ENCODE results near the gene LCE1B.

The LCE1B gene

DNA sequence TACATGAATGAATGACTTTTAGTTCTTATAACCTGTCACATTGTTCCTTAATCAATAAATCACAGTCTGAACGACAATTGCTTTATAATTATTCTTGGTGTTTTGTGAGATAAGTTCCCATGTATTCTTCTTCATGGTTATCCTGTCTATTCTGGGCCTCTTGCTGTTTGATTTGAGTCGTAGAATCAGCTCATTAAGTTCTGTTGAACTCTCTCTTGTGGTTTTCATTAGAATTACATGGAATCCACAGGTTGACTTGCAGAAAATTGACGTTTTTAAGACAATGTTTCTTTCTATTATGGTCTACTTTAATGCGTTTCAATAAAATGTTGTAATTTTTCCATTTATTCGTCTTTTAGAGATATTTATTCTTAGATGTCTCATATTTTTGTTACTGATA lies 11.5 kb downstream of the LCE1B start:
- ATAC-seq: no peak
- no peak for TF ChIP-seq ZNF8 (CRISPR knock-in tag; IDR thresholded peaks at IDR 0.05)
- no peak for TF ChIP-seq GLIS3 (CRISPR knock-in tag; IDR thresholded peaks at IDR 0.05)
- TF ChIP-seq, protein P1, sequence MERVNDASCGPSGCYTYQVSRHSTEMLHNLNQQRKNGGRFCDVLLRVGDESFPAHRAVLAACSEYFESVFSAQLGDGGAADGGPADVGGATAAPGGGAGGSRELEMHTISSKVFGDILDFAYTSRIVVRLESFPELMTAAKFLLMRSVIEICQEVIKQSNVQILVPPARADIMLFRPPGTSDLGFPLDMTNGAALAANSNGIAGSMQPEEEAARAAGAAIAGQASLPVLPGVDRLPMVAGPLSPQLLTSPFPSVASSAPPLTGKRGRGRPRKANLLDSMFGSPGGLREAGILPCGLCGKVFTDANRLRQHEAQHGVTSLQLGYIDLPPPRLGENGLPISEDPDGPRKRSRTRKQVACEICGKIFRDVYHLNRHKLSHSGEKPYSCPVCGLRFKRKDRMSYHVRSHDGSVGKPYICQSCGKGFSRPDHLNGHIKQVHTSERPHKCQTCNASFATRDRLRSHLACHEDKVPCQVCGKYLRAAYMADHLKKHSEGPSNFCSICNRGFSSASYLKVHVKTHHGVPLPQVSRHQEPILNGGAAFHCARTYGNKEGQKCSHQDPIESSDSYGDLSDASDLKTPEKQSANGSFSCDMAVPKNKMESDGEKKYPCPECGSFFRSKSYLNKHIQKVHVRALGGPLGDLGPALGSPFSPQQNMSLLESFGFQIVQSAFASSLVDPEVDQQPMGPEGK (CRISPR knock-in tag; IDR thresholded peaks at IDR 0.05; ENCODE audit: borderline replicate concordance): no peak
- no peak for TF ChIP-seq ESRRG (CRISPR knock-in tag; IDR thresholded peaks at IDR 0.05)
- TF ChIP-seq ZFP30 (CRISPR knock-in tag; IDR thresholded peaks at IDR 0.05): no peak
- TF ChIP-seq PPARA (CRISPR knock-in tag; IDR thresholded peaks at IDR 0.05; ENCODE audit: borderline replicate concordance): no peak
- no peak for TF ChIP-seq SNAI2 (CRISPR knock-in tag; IDR thresholded peaks at IDR 0.05)
- no peak for TF ChIP-seq ZC3H10 (CRISPR knock-in tag; IDR thresholded peaks at IDR 0.05)
- TF ChIP-seq BACH2 (CRISPR knock-in tag; IDR thresholded peaks at IDR 0.05; ENCODE audit: borderline replicate concordance): no peak
- TF ChIP-seq ISL1 (CRISPR knock-in tag; IDR thresholded peaks at IDR 0.05): no peak
- TF ChIP-seq OSR1 (CRISPR knock-in tag; IDR thresholded peaks at IDR 0.05): no peak
- TF ChIP-seq TOX (CRISPR knock-in tag; IDR thresholded peaks at IDR 0.05; ENCODE audit: borderline replicate concordance): no peak
- TF ChIP-seq, protein P2, sequence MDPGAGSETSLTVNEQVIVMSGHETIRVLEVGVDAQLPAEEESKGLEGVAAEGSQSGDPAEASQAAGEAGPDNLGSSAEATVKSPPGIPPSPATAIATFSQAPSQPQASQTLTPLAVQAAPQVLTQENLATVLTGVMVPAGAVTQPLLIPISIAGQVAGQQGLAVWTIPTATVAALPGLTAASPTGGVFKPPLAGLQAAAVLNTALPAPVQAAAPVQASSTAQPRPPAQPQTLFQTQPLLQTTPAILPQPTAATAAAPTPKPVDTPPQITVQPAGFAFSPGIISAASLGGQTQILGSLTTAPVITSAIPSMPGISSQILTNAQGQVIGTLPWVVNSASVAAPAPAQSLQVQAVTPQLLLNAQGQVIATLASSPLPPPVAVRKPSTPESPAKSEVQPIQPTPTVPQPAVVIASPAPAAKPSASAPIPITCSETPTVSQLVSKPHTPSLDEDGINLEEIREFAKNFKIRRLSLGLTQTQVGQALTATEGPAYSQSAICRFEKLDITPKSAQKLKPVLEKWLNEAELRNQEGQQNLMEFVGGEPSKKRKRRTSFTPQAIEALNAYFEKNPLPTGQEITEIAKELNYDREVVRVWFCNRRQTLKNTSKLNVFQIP (CRISPR knock-in tag; IDR thresholded peaks at IDR 0.05; ENCODE audit: borderline replicate concordance, low read depth): no peak
- TF ChIP-seq, protein P3, sequence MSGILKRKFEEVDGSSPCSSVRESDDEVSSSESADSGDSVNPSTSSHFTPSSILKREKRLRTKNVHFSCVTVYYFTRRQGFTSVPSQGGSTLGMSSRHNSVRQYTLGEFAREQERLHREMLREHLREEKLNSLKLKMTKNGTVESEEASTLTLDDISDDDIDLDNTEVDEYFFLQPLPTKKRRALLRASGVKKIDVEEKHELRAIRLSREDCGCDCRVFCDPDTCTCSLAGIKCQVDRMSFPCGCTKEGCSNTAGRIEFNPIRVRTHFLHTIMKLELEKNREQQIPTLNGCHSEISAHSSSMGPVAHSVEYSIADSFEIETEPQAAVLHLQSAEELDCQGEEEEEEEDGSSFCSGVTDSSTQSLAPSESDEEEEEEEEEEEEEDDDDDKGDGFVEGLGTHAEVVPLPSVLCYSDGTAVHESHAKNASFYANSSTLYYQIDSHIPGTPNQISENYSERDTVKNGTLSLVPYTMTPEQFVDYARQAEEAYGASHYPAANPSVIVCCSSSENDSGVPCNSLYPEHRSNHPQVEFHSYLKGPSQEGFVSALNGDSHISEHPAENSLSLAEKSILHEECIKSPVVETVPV (CRISPR knock-in tag; IDR thresholded peaks at IDR 0.05): no peak
- no peak for TF ChIP-seq CSDC2 (CRISPR knock-in tag; IDR thresholded peaks at IDR 0.05)
- no peak for TF ChIP-seq ZFP3 (CRISPR knock-in tag; IDR thresholded peaks at IDR 0.05)
- TF ChIP-seq TCF4 (CRISPR knock-in tag; IDR thresholded peaks at IDR 0.05; ENCODE audit: borderline replicate concordance): no peak

DNA sequence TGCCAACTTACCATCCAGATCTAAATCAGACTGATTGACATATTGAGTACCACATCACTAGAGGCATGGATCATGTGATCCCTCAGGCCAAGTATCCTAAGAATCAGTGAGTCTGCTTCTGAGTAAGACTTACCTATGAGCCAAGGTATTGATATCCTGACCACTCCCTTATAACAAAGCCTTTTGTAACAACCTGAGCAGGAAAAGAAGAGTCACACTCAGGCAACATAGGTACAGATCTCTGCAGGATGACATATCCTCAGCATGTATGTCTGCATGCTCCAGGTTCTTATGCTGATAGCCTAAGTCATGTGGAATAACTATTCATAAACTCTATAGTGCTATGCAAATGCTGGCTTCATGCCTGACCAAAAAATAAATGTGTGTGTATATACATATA lies 13.2 kb downstream of the LCE1B start:
- ATAC-seq: no peak

More for the DNA sequence above, 13.2 kb downstream of the LCE1B start:
- TF ChIP-seq GLIS3 (CRISPR knock-in tag; IDR thresholded peaks at IDR 0.05) (no peak), CSDC2 (CRISPR knock-in tag; IDR thresholded peaks at IDR 0.05) (no peak), ZNF70 (CRISPR knock-in tag; IDR thresholded peaks at IDR 0.05) (no peak), ZNF8 (CRISPR knock-in tag; IDR thresholded peaks at IDR 0.05) (no peak), ZC3H10 (CRISPR knock-in tag; IDR thresholded peaks at IDR 0.05) (no peak), ZFP30 (CRISPR knock-in tag; IDR thresholded peaks at IDR 0.05) (no peak), SNAI2 (CRISPR knock-in tag; IDR thresholded peaks at IDR 0.05) (no peak), OSR1 (CRISPR knock-in tag; IDR thresholded peaks at IDR 0.05) (no peak), RARB (CRISPR knock-in tag; IDR thresholded peaks at IDR 0.05) (no peak), ISL1 (CRISPR knock-in tag; IDR thresholded peaks at IDR 0.05) (no peak), PPARA (CRISPR knock-in tag; IDR thresholded peaks at IDR 0.05; ENCODE audit: borderline replicate concordance) (no peak)
- TF ChIP-seq, protein P4, sequence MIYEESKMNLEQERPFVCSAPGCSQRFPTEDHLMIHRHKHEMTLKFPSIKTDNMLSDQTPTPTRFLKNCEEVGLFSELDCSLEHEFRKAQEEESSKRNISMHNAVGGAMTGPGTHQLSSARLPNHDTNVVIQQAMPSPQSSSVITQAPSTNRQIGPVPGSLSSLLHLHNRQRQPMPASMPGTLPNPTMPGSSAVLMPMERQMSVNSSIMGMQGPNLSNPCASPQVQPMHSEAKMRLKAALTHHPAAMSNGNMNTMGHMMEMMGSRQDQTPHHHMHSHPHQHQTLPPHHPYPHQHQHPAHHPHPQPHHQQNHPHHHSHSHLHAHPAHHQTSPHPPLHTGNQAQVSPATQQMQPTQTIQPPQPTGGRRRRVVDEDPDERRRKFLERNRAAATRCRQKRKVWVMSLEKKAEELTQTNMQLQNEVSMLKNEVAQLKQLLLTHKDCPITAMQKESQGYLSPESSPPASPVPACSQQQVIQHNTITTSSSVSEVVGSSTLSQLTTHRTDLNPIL (CRISPR knock-in tag; IDR thresholded peaks at IDR 0.05; ENCODE audit: low read depth): no peak
- TF ChIP-seq, protein P2 (CRISPR knock-in tag; IDR thresholded peaks at IDR 0.05; ENCODE audit: borderline replicate concordance, low read depth): no peak
- TF ChIP-seq, protein P3 (CRISPR knock-in tag; IDR thresholded peaks at IDR 0.05): no peak

All from SK-N-SH treated with all-trans-retinoic acid at 6 μM for 48 hours (cell line).